HCT116 (cell line): ENCODE results near the gene THAP3. TPM values are rescaled to one million over a fixed set of nuclear protein-coding genes. Genes with fewer than 3 reads are reported as not detected.

Experiments
- ATAC-seq: fragments of 200-7000 bp; cut with Tn5 transposase; 2 replicates; pipeline ENCODE4 v1.9.1; 2020; ENCODE audit warnings: mild to moderate bottlenecking, moderate library complexity
- BruUV-seq: library from RNA; stranded (reverse); fragments of 400-500 nt; replicated peaks from 2 replicates; lab custom pipeline; 2021; lab: Mats Ljungman, UMichigan
- CTCF ChIA-PET: fragments of 300-600 bp; sonication (Branson Sonifier 250); formaldehyde crosslinking; loops from one replicate; lab custom pipeline; 2021; ENCODE audit warnings: antibody characterized with exemption; lab: Charles Lee
- POLR2A ChIA-PET: fragments of 300-600, 350-600 bp; sonication (Branson Sonifier 250); formaldehyde crosslinking; loops from one replicate; lab custom pipeline; 2021; ENCODE audit warnings: antibody characterized with exemption; lab: Charles Lee
- RAD21 ChIA-PET, 2 experiments: fragments of 300-600 bp; sonication (Branson Sonifier 250); formaldehyde crosslinking; loops; one replicate each; lab custom pipeline; 2023; ENCODE audit warnings: low total read pairs in 2 of 2; ENCODE audit not compliant: uncharacterized antibody in 2 of 2, unreplicated experiment in 2 of 2, low non-redundant PET in 1 of 2; lab: Charles Lee
- DNase-seq: peaks from one replicate; pipeline ENCODE4 v3.0.0-alpha.2; 2010; ENCODE audit warnings: low read depth, low spot score
- H2AFZ ChIP-seq: fragments of 200-600 bp; shearing (Covaris generic), sonication (generic); 2 replicates; pipeline ENCODE4 v1.6.1; 2017; ENCODE audit warnings: low read depth, mixed run types, mixed read lengths, antibody characterized with exemption, low read length; ENCODE audit not compliant: poor library complexity, severe bottlenecking
- H3K27ac ChIP-seq: 2 replicates; pipeline ENCODE4 v1.5.1; 2012; ENCODE audit warnings: low read depth, low read length
- H3K27me3 ChIP-seq: fragments of 200-600 bp; sonication (generic); 2 replicates; pipeline ENCODE4 v1.6.1; 2016; ENCODE audit warnings: mixed run types, low read length, mixed read lengths; ENCODE audit not compliant: insufficient read depth
- H3K36me3 ChIP-seq, 2 experiments: fragments of 200-500 bp in 1 of 2; fragments of 200-600 bp in 1 of 2; sonication (Bioruptor generic) in 1 of 2; sonication (generic) in 1 of 2; 2 replicates each; pipeline versions ENCODE4 v1.5.1 to v1.6.1; 2014 to 2016; ENCODE audit warnings: low read length in 2 of 2, inconsistent platforms in 1 of 2, mixed read lengths in 1 of 2, mixed run types in 1 of 2; ENCODE audit not compliant: insufficient read depth in 2 of 2, control insufficient read depth in 1 of 2
- H3K4me1 ChIP-seq, 2 experiments: fragments of 200-600 bp in 1 of 2; sonication (generic) in 1 of 2; 2 replicates each; pipeline versions ENCODE4 v1.5.1 to v1.6.1; 2012 to 2017; ENCODE audit warnings: low read length in 2 of 2, inconsistent platforms in 1 of 2, mild to moderate bottlenecking in 1 of 2, mixed read lengths in 1 of 2, mixed run types in 1 of 2, moderate library complexity in 1 of 2; ENCODE audit not compliant: insufficient read depth in 2 of 2, control insufficient read depth in 1 of 2
- H3K4me2 ChIP-seq: fragments of 200-600 bp; sonication (generic); 2 replicates; pipeline ENCODE4 v1.6.1; 2017; ENCODE audit warnings: mixed run types, low read length, mixed read lengths
- H3K4me3 ChIP-seq, 2 experiments: fragments of 200-600 bp in 1 of 2; sonication (generic) in 1 of 2; replicated peaks in 1 of 2; 2 replicates each; pipeline ENCODE4 v1.5.1; 2011 to 2016; ENCODE audit warnings: low read length in 2 of 2, control low read depth in 1 of 2, low read depth in 1 of 2, mild to moderate bottlenecking in 1 of 2, mixed read lengths in 1 of 2, mixed run types in 1 of 2
- H3K79me2 ChIP-seq: fragments of 200-600 bp; sonication (generic); 2 replicates; pipeline ENCODE4 v1.6.1; 2017; ENCODE audit warnings: mild to moderate bottlenecking, mixed run types, low read length, moderate library complexity, mixed read lengths; ENCODE audit not compliant: insufficient read depth
- H3K9ac ChIP-seq: fragments of 200-600 bp; sonication (generic); 2 replicates; pipeline ENCODE4 v1.6.1; 2016; ENCODE audit warnings: low read length, mixed read lengths
- H3K9me2 ChIP-seq: fragments of 200-600 bp; sonication (generic), shearing (Covaris generic); 2 replicates; pipeline ENCODE4 v1.6.1; 2017; ENCODE audit warnings: mixed run types, mild to moderate bottlenecking, moderate library complexity; ENCODE audit not compliant: insufficient read depth
- H3K9me3 ChIP-seq, 2 experiments: fragments of 200-500 bp in 1 of 2; fragments of 200-600 bp in 1 of 2; sonication (Bioruptor generic) in 1 of 2; sonication (generic) in 1 of 2; 2 replicates each; pipeline ENCODE4 v1.6.1; 2014 to 2017; ENCODE audit warnings: low read length in 2 of 2, mixed read lengths in 2 of 2, inconsistent platforms in 1 of 2, low read depth in 1 of 2, mild to moderate bottlenecking in 1 of 2, mixed run types in 1 of 2, moderate library complexity in 1 of 2; ENCODE audit not compliant: control insufficient read depth in 1 of 2, insufficient read depth in 1 of 2
- H4K20me1 ChIP-seq: fragments of 200-600 bp; sonication (generic), shearing (Covaris generic); 2 replicates; pipeline ENCODE4 v1.6.1; 2017; ENCODE audit warnings: mixed run types, mild to moderate bottlenecking, moderate library complexity; ENCODE audit not compliant: insufficient read depth
- ATF3 ChIP-seq: IDR thresholded peaks from 2 replicates; pipeline ENCODE4 v1.6.1; 2012
- CBX3 ChIP-seq: IDR thresholded peaks from 2 replicates; pipeline ENCODE4 v1.6.1; 2012; ENCODE audit warnings: low read depth
- CEBPB ChIP-seq: IDR thresholded peaks from 2 replicates; pipeline ENCODE4 v1.6.1; 2012; ENCODE audit warnings: low read depth
- EGR1 ChIP-seq: IDR thresholded peaks from 2 replicates; pipeline ENCODE4 v1.6.1; 2012; ENCODE audit warnings: low read depth
- ELF1 ChIP-seq: IDR thresholded peaks from 2 replicates; pipeline ENCODE4 v1.6.1; 2012; ENCODE audit warnings: low read depth, borderline replicate concordance
- EZH2 ChIP-seq: fragments of 200-600 bp; sonication (generic); IDR thresholded peaks from 2 replicates; pipeline ENCODE4 v1.6.1; 2017; ENCODE audit warnings: antibody characterized with exemption, mixed run types
- JUND ChIP-seq: IDR thresholded peaks from 2 replicates; pipeline ENCODE4 v1.6.1; 2012
- MAX ChIP-seq: IDR thresholded peaks from 2 replicates; pipeline ENCODE4 v1.6.1; 2012
- POLR2AphosphoS5 ChIP-seq: IDR thresholded peaks from 2 replicates; pipeline ENCODE4 v1.6.1; 2011; ENCODE audit warnings: mild to moderate bottlenecking, low read depth, low read length, moderate library complexity
- RAD21 ChIP-seq: IDR thresholded peaks from 2 replicates; pipeline ENCODE4 v1.6.1; 2012; ENCODE audit warnings: low read depth, mild to moderate bottlenecking
- REST ChIP-seq: IDR thresholded peaks from 2 replicates; pipeline ENCODE4 v1.6.1; 2012; ENCODE audit warnings: low read depth
- SIN3A ChIP-seq: IDR thresholded peaks from 2 replicates; pipeline ENCODE4 v1.6.1; 2012; ENCODE audit warnings: low read depth
- SP1 ChIP-seq: IDR thresholded peaks from 2 replicates; pipeline ENCODE4 v1.6.1; 2012; ENCODE audit warnings: low read depth
- SRF ChIP-seq: IDR thresholded peaks from 2 replicates; pipeline ENCODE4 v1.6.1; 2012; ENCODE audit warnings: low read depth
- YY1 ChIP-seq: IDR thresholded peaks from 2 replicates; pipeline ENCODE4 v1.6.1; 2011; ENCODE audit warnings: low read length, low read depth, moderate library complexity, mild to moderate bottlenecking; ENCODE audit not compliant: insufficient replicate concordance; ENCODE audit errors: extremely low read depth
- ZFX ChIP-seq: fragments of 450-650 bp; IDR thresholded peaks from 2 replicates; pipeline ENCODE4 v1.6.1; 2017
- ZNF274 ChIP-seq: fragments of 200-500 bp; sonication (Bioruptor generic); IDR thresholded peaks from 2 replicates; pipeline ENCODE4 v1.6.1; 2014; ENCODE audit warnings: mild to moderate bottlenecking, low read depth, low read length, inconsistent platforms
- intact Hi-C: fragments of 100-400 bp; cut with micrococcal nuclease; formaldehyde crosslinking; loops from 2 replicates; pipeline ENCODE4 v1.10.0; 2022
- total RNA-seq: library from RNA; stranded (reverse); gene quantifications from one replicate; pipeline ENCODE4 v1.2.1, GENCODE V29; 2021; ENCODE audit not compliant: unreplicated experiment

Gene THAP3
- total RNA-seq, 1 experiment from 2014 or later: 23.1 TPM

GRCh38 chr1:6593810-6594209, 30.9 kb upstream of the THAP3 start:
- intact Hi-C loops: no loop called here
- H3K4me2 ChIP-seq: no peak overlapping the region
- CTCF ChIA-PET: no interaction called here
- no peaks in the 10 kb centered on the region for H3K27me3 ChIP-seq
- no TSS peak for BruUV-seq
- no peaks in the 10 kb centered on the region for H3K9me3 ChIP-seq
- no peak overlapping the region for H2AFZ ChIP-seq
- RAD21 ChIA-PET: no interaction called here
- H3K36me3 ChIP-seq: peaks cover 27 to 76% of the 10 kb centered on the region in 2 experiments
- peaks cover 9% of the 10 kb centered on the region; the same call in 1 of the 2 replicates for H4K20me1 ChIP-seq
- H3K4me3 ChIP-seq: no peak overlapping the region
- H3K9ac ChIP-seq: no peak overlapping the region
- no peaks in the 10 kb centered on the region for H3K4me1 ChIP-seq
- no peak overlapping the region for H3K27ac ChIP-seq
- DNase-seq: no peak
- TF ChIP-seq CEBPB (no peak), ATF3 (no peak), SRF (no peak), POLR2AphosphoS5 (no peak), EZH2 (no peak), SP1 (no peak), YY1 (no peak), ZNF274 (no peak)
- POLR2A ChIA-PET: no interaction called here
- peaks cover 64% of the 10 kb centered on the region for H3K79me2 ChIP-seq
- no peaks in the 10 kb centered on the region for H3K9me2 ChIP-seq
- ATAC-seq: no peak

- H3K36me3 ChIP-seq: peaks cover 23 to 84% of the 10 kb centered on the region in 2 experiments; a peak in 3 of 4 replicates
- H3K27me3 ChIP-seq: no peaks in the 10 kb centered on the region
- H3K4me2 ChIP-seq: no peak overlapping the region
- POLR2A ChIA-PET: no interaction called here
- H4K20me1 ChIP-seq: peaks cover 9% of the 10 kb centered on the region; the same call in 1 of the 2 replicates
- RAD21 ChIA-PET: no interaction called here
- H3K4me3 ChIP-seq: no peak overlapping the region
- BruUV-seq: no TSS peak
- ATAC-seq: no peak
- no peaks in the 10 kb centered on the region for H3K9me3 ChIP-seq
- H3K4me1 ChIP-seq: peaks cover under 1 to 5% of the 10 kb centered on the region in 2 experiments; a peak in 3 of 4 replicates
- H2AFZ ChIP-seq: no peak overlapping the region
- intact Hi-C loops: no loop called here
- CTCF ChIA-PET: no interaction called here
- H3K79me2 ChIP-seq: peaks cover 77% of the 10 kb centered on the region
- no peaks in the 10 kb centered on the region for H3K9me2 ChIP-seq
- no peak overlapping the region for H3K9ac ChIP-seq
- DNase-seq: no peak
- H3K27ac ChIP-seq: no peak overlapping the region
- TF ChIP-seq ATF3 (no peak), POLR2AphosphoS5 (no peak), CEBPB (no peak), EZH2 (no peak), REST (no peak), SRF (no peak), RAD21 (no peak), ZFX (no peak), CBX3 (no peak), ELF1 (no peak), YY1 (no peak), SIN3A (no peak), MAX (no peak), JUND (no peak), SP1 (no peak), EGR1 (no peak)
Measured at GRCh38 chr1:6594977-6595740, 29.5 kb upstream of the THAP3 start.
